Fibroblast of lung (primary cell): ENCODE data around the gene AIPL1. TPM values are rescaled to one million over a fixed set of nuclear protein-coding genes. Genes with fewer than 3 reads are reported as not detected.

Source experiments
- DNase-seq, 2 donors: peaks; one replicate each; pipeline versions ENCODE4 v3.0.0 to v3.0.0-alpha.2; 2010; ENCODE audit warnings: low read depth in 2 of 2
- H2AFZ ChIP-seq: 2 replicates; pipeline ENCODE4 v1.5.1; 2012; ENCODE audit warnings: low read length, control low read depth, inconsistent platforms
- H3K27ac ChIP-seq: 2 replicates; pipeline ENCODE4 v1.5.1; 2011; ENCODE audit warnings: low read length, control low read depth; ENCODE audit not compliant: insufficient read depth
- H3K27me3 ChIP-seq: 2 replicates; pipeline ENCODE4 v1.5.1; 2011; ENCODE audit warnings: mild to moderate bottlenecking, low read length; ENCODE audit not compliant: control insufficient read depth, insufficient read depth
- H3K36me3 ChIP-seq: 2 replicates; pipeline ENCODE4 v1.5.1; 2011; ENCODE audit warnings: low read length; ENCODE audit not compliant: control insufficient read depth, insufficient read depth
- H3K4me1 ChIP-seq: 2 replicates; pipeline ENCODE4 v1.5.1; 2011; ENCODE audit warnings: low read length; ENCODE audit not compliant: control insufficient read depth, insufficient read depth; ENCODE audit errors: extremely low read depth
- H3K4me2 ChIP-seq: 2 replicates; pipeline ENCODE4 v1.5.1; 2011; ENCODE audit warnings: low read length, control low read depth; ENCODE audit not compliant: insufficient read depth; ENCODE audit errors: extremely low read depth
- H3K4me3 ChIP-seq, 4 experiments: fragments of 200-600 bp in 1 of 4; sonication (generic) in 1 of 4; replicated peaks in 1 of 4; 2 replicates each; pipeline ENCODE4 v1.5.1; 2011 to 2016; ENCODE audit warnings: low read length in 4 of 4, low read depth in 3 of 4, mild to moderate bottlenecking in 3 of 4, control low read depth in 2 of 4, inconsistent platforms in 1 of 4, mixed read lengths in 1 of 4; ENCODE audit not compliant: insufficient read depth in 1 of 4; ENCODE audit errors: control extremely low read depth in 1 of 4
- H3K79me2 ChIP-seq: 2 replicates; pipeline ENCODE4 v1.5.1; 2012; ENCODE audit warnings: mild to moderate bottlenecking, low read length, inconsistent platforms; ENCODE audit not compliant: control insufficient read depth, insufficient read depth
- H3K9ac ChIP-seq: 2 replicates; pipeline ENCODE4 v1.5.1; 2011; ENCODE audit warnings: mild to moderate bottlenecking, low read length, control low read depth; ENCODE audit not compliant: insufficient read depth
- H3K9me3 ChIP-seq: 2 replicates; pipeline ENCODE4 v1.5.1; 2012; ENCODE audit warnings: low read depth, low read length; ENCODE audit not compliant: control insufficient read depth, insufficient read depth
- H4K20me1 ChIP-seq: 2 replicates; pipeline ENCODE4 v1.5.1; 2011; ENCODE audit warnings: low read length; ENCODE audit not compliant: control insufficient read depth, insufficient read depth; ENCODE audit errors: extremely low read depth
- EZH2 ChIP-seq: IDR thresholded peaks from 2 replicates; pipeline ENCODE4 v1.5.1; 2012; ENCODE audit warnings: low read length, control low read depth, mild to moderate bottlenecking; ENCODE audit errors: missing control alignments
- polyA plus RNA-seq, 2 donors: library from polyadenylated mRNA; depleted of rRNA in 1 of 2; stranded (reverse) in 1 of 2; unstranded in 1 of 2; fragments of >200 nt; gene quantifications; 2 replicates each; pipeline ENCODE4 v1.2.1, GENCODE V29; 2011 to 2012; ENCODE audit warnings: missing spikeins in 1 of 2
- total RNA-seq: library from RNA; depleted of rRNA; stranded (reverse); fragments of >200 nt; gene quantifications from 2 replicates; pipeline ENCODE4 v1.2.1, GENCODE V29; 2014
- TF ChIP-seq, protein P1 (sequence below), 2 donors: IDR thresholded peaks in 1 of 2; conservative IDR thresholded peaks in 1 of 2; 1 replicate in 1 of 2; 2 replicates in 1 of 2; pipeline ENCODE4 v1.5.1; 2011 to 2012; ENCODE audit warnings: low read length in 2 of 2, control low read depth in 1 of 2, inconsistent platforms in 1 of 2, low read depth in 1 of 2, mild to moderate bottlenecking in 1 of 2

AIPL1 gene
- total and polyA plus RNA-seq, 2 donors (not counting 1 experiment from before 2014, with no cell fraction given): 0.05 TPM; not detected in 1

DNA sequence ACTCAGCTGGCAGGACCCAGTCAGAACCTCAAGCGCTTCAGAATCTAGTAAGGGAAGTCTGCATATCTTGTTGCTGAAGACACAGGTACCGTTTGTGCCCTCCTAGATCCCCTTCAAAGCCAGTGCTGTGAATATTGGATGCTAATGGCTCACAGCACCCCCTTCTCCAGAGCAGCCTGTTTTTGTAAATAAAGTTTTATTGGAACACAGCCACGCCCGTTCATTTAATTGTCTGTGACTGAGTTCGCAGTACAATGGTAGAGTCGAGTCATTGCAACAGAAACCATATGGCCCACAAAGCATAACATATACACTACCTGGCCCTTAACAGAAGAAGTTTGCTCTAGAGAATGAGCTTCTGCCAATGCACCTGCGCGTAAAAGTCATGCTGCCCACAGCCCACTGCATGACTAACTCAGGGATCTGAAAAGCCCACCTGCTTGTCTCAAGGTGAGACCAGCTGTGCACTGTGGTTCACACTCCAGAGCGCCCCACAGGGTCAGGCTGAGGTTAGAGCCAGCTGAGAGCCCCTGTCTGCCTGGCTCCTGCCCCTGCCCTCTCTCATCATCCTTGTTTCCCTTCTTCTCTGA, 48.8 kb downstream of the AIPL1 start:
- H4K20me1 ChIP-seq: no peaks in the 10 kb centered on the region

DNA sequence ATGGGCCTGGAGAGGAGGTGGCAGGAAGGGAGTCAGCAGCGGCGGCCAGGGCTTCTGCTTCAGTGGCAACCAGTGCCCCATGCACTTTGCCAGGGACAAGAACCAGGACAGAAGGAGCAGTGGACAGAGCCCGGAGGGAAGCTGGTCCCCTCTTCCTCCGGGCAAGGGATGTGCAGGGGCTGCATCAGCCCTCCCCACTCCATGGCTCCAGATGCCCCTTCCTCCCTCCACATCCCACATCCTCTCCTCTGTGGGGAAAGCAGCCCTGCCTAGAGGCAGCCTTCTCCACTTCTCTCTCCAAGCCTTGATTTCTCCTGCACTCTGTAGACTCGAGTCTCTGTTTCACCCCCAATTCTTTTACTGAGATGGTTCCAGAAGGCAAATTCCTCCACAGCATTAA, 50.4 kb downstream of the AIPL1 start:
- TF ChIP-seq, protein P1, sequence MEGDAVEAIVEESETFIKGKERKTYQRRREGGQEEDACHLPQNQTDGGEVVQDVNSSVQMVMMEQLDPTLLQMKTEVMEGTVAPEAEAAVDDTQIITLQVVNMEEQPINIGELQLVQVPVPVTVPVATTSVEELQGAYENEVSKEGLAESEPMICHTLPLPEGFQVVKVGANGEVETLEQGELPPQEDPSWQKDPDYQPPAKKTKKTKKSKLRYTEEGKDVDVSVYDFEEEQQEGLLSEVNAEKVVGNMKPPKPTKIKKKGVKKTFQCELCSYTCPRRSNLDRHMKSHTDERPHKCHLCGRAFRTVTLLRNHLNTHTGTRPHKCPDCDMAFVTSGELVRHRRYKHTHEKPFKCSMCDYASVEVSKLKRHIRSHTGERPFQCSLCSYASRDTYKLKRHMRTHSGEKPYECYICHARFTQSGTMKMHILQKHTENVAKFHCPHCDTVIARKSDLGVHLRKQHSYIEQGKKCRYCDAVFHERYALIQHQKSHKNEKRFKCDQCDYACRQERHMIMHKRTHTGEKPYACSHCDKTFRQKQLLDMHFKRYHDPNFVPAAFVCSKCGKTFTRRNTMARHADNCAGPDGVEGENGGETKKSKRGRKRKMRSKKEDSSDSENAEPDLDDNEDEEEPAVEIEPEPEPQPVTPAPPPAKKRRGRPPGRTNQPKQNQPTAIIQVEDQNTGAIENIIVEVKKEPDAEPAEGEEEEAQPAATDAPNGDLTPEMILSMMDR (conservative IDR thresholded peaks at IDR 0.05 in 1 of 2, IDR thresholded peaks at IDR 0.05 in 1 of 2; ENCODE audit: low read depth in 1 of 2, low read length in 2 of 2): no peak
- TF ChIP-seq EZH2: no peak
- Histone ChIP-seq H3K27ac (no peak overlapping the region), H2AFZ (no peak overlapping the region), H3K79me2 (no peaks in the 10 kb centered on the region), H3K27me3 (no peaks in the 10 kb centered on the region), H3K4me3 (no peak overlapping the region), H3K9ac (no peak overlapping the region), H3K4me1 (no peaks in the 10 kb centered on the region), H3K4me2 (no peak overlapping the region), H3K36me3 (no peaks in the 10 kb centered on the region), H3K9me3 (no peaks in the 10 kb centered on the region), H4K20me1 (no peaks in the 10 kb centered on the region)
- DNase-seq: no peak

More for the DNA sequence above, 48.8 kb downstream of the AIPL1 start:
- Histone ChIP-seq H3K9ac (no peak overlapping the region), H3K4me3 (no peak overlapping the region), H2AFZ (no peak overlapping the region), H3K79me2 (no peaks in the 10 kb centered on the region), H3K27ac (no peak overlapping the region), H3K27me3 (no peaks in the 10 kb centered on the region), H3K9me3 (no peaks in the 10 kb centered on the region), H3K4me1 (no peaks in the 10 kb centered on the region), H3K36me3 (no peaks in the 10 kb centered on the region), H3K4me2 (no peak overlapping the region)
- DNase-seq: no peak
- TF ChIP-seq, protein P1 (conservative IDR thresholded peaks at IDR 0.05 in 1 of 2, IDR thresholded peaks at IDR 0.05 in 1 of 2; ENCODE audit: low read depth in 1 of 2, low read length in 2 of 2): no peak
- TF ChIP-seq EZH2: no peak

DNA sequence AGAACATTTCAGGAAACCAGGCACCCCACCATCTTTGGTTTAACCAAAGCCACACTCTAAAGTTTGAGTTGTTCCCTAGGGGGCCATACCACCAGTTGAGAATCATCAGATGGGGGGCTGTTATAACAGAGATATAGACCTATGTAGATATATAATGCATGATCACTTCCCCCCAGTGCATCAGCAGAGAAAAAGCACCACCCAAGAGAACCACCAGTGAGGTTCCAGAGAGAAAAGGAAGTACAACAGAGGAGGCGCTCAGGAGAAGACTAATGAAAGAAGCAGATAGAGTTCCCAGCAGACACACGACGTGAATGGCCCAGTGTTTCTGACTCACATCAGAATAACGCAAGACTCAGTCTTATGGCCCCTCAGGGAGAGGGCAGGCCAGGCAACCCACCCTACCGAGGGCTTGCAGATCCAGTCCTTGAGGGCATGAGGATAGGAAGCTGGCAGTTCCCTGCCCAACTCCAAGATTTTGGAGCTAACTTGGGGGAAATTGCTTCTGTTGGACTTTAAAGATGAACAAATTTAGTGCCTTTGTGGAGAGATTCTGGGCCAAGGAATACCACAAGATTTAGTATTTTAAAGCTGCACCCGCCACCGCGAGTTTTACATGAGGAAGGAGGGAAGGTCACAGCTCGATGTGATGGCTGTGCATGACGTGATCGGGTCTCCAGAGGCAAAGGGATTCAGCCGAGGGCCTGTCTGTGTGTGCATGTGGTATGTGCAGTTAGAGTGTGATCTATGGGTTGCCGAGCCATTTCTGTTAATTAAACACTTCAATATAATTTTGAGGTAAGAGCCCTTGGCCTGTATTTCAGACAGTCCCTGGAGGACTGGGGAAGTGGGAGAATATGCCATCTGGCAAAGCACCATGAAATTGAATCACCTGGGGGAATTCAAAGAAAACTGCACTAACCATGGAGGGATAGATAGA, 53.1 kb downstream of the AIPL1 start:
- TF ChIP-seq, protein P1 (conservative IDR thresholded peaks at IDR 0.05 in 1 of 2, IDR thresholded peaks at IDR 0.05 in 1 of 2; ENCODE audit: low read depth in 1 of 2, low read length in 2 of 2): no peak
- TF ChIP-seq EZH2: no peak
- Histone ChIP-seq H3K9me3 (no peaks in the 10 kb centered on the region), H3K4me2 (no peak overlapping the region), H3K9ac (no peak overlapping the region), H4K20me1 (no peaks in the 10 kb centered on the region), H3K4me3 (no peak overlapping the region), H3K36me3 (no peaks in the 10 kb centered on the region), H3K4me1 (no peaks in the 10 kb centered on the region), H3K27ac (no peak overlapping the region), H3K79me2 (no peaks in the 10 kb centered on the region), H2AFZ (no peak overlapping the region), H3K27me3 (no peaks in the 10 kb centered on the region)
- DNase-seq: no peak
